Hematopoietic multipotent progenitor cell treated with erythropoietin and hydrocortisone succinate and interleukin-3 and kit ligand, for 4 days (in vitro differentiated cells): ENCODE results near the gene RARG.
A peak's percentile ranks its signal among the peaks of the same experiment; 100 is the strongest.

Source experiments
- DNase-seq: peaks from one replicate; pipeline ENCODE4 v3.0.0-alpha.2; 2015

The RARG gene

GRCh38 chr12:53222806-53223261, 9.2 kb downstream of the RARG start:
- no peak for DNase-seq

- peak; percentile 45 for DNase-seq
Observed at GRCh38 chr12:53222170-53222721, 9.8 kb downstream of the RARG start.

- DNase-seq, result peak; percentile 76
Observed at GRCh38 chr12:53221203-53222080, 10.6 kb downstream of the RARG start.

GRCh38 chr12:53220694-53221202, 11.3 kb downstream of the RARG start:
- DNase-seq, result peak; percentile 95

GRCh38 chr12:53219956-53220693, 11.9 kb downstream of the RARG start:
- peak; percentile 95 for DNase-seq

GRCh38 chr12:53219292-53219955, 12.6 kb downstream of the RARG start:
- DNase-seq, result peak; percentile 83

GRCh38 chr12:53218551-53219291, 13.3 kb downstream of the RARG start:
- no peak for DNase-seq

GRCh38 chr12:53217931-53218307, 14.1 kb downstream of the RARG start:
- no peak for DNase-seq

- peak; percentile 88 for DNase-seq
Observed at GRCh38 chr12:53217051-53217930, 14.7 kb downstream of the RARG start.

GRCh38 chr12:53215497-53215896, 16.5 kb downstream of the RARG start:
- no peak for DNase-seq

GRCh38 chr12:53214687-53215455, 17.1 kb downstream of the RARG start:
- no peak for DNase-seq

- no peak for DNase-seq
Observed at GRCh38 chr12:53214221-53214620, 17.8 kb downstream of the RARG start.

- peak; percentile 90 for DNase-seq
Observed at GRCh38 chr12:53213348-53213747, 18.7 kb downstream of the RARG start.

- no peak for DNase-seq
Observed at GRCh38 chr12:53212931-53213330, 19.1 kb downstream of the RARG start.

- DNase-seq, result peak; percentile 67
Observed at GRCh38 chr12:53211476-53212381, 20.3 kb downstream of the RARG start.

- no peak for DNase-seq
Observed at GRCh38 chr12:53210843-53211242, 21.2 kb downstream of the RARG start.

GRCh38 chr12:53208877-53209463, 23.0 kb downstream of the RARG start:
- peak; percentile 79 for DNase-seq

- no peak for DNase-seq
Observed at GRCh38 chr12:53208435-53208834, 23.6 kb downstream of the RARG start.

- peak; percentile 86 for DNase-seq
Observed at GRCh38 chr12:53207042-53207441, 25.0 kb downstream of the RARG start, which contains the start of gene ITGB7. Gene ITGB7 (minus strand): TSS chr12:53207251. CDS start chr12:53200443, 6,808 bp downstream.
